Brain pericyte (primary cell): ENCODE measurements around the gene SPTLC3.
A peak's percentile ranks its signal among the peaks of the same experiment; 100 is the strongest.

Experiments used
- DNase-seq: peaks from one replicate; pipeline ENCODE4 v3.0.0-alpha.2; 2012; ENCODE audit warnings: low read depth, low spot score

The SPTLC3 gene

GRCh38 chr20:12984863-12985262 is 23.9 kb upstream of the SPTLC3 start:
- DNase-seq, result no peak

DNA sequence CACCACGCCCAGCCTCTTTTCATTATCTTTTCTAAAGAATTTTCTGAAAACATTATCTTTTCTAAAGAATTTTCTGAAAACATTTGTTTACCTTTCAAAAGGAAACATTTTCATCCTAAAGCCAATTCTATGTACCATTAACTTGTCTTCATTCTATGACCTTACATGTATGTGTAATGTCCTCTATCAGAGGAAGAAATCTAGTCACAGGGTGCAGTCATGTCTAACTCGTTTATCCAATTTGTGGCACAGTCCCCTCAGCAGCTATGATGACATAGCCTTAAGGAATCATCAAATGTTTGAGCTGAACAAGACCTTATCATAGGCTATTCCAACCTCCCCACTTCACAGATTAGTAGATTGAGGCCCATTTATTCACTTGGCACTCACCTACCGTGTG is 21.5 kb upstream of the SPTLC3 start:
- no peak for DNase-seq

- DNase-seq, result no peak
Measured at GRCh38 chr20:12989586-12990115, 19.1 kb upstream of the SPTLC3 start.

- DNase-seq, result no peak
Measured at GRCh38 chr20:12997128-12997655, 11.6 kb upstream of the SPTLC3 start.

DNA sequence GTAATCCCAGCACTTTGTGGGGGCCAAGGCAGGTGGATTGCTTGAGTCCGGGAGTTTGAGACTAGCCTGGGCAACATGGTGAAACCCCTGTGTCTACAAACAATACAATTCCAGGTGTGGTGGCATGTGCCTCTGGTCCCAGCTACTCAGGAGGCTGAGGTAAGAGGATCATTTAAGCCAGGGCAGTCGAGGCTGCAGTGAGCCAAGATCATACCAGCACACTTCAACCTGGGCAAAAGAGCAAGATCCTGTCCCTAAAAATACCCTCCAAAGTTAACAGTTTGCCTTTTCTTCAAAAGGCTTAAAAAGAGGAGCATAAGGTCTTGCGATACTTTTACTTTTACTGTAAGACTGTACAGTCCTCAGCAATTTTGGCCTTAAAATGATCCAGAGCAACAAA is 10.7 kb upstream of the SPTLC3 start:
- DNase-seq, result no peak

DNA sequence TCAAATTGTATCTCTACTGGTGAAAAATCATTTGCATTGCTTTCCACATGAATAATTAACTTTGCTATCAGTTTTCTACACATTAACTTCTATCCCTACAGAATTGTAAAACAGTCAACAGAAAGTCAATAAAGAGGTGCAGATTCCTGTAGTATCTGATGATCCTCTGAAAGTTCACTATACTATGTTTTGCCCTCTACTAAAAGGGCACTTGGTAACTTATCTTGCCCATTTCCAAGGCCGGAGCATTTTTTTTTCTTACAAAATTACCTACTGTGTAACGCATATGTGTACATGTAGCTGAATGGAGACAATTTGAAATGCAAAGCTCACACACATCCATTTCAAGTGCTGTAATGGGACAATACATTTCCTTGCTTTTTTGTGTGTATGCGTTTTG is 9.6 kb upstream of the SPTLC3 start:
- no peak for DNase-seq

DNA sequence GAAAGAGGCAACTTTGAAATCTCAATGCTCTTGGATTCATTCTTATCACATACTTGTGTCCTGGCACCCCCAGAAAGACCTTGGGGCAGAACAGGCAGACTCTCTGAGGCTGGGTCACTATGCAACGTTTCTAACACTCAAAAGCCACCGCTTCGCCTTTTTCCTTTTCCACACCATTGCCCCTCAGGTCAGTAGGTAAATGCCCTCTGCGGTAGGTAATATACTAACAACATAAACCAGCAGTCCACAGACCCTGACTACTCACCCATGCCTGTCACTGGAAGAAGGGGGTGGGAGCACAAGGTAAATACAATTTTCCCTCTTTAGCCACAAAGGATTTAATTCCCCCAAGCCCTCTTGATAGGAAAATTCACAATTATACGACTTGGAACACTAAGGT is 6.5 kb upstream of the SPTLC3 start:
- no peak for DNase-seq

DNA sequence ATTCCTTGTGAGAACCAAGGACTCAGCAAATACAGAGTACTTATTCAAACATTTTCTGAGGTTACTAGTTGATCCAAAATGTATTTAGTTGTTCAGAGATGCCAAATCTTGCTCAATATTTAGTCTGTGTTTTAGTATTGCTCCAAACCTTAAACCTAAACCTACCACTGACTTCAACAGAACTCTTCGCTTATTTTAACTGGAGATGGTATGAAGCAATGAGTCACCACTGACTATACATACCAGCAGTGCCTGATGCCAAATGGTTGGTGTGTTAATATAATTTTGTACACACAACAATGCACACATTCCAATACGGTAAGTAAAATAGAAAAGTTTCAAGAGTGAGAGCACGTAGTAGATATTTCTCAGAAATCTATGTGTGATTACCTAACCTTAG is 1.9 kb upstream of the SPTLC3 start:
- DNase-seq, result peak; percentile 26

DNA sequence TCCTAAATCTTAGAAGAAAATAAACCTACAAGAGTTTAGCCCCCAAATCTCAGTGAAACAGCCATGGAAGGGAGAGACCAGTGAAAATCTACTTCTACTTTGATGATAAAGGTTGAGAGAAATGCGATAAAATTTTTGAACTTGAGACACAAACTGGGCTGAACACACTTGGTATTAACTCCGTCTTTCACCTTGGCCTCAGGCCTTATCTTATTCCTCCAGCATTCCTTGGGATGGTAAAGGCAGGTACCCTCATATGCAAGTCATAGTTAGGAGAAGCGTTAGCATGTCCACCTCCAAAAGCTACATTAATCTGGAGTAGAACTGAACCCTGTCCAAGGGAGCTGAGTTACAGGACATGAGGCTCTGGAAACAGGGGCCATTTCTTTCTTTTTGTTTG is 1.2 kb upstream of the SPTLC3 start:
- DNase-seq, result no peak

DNA sequence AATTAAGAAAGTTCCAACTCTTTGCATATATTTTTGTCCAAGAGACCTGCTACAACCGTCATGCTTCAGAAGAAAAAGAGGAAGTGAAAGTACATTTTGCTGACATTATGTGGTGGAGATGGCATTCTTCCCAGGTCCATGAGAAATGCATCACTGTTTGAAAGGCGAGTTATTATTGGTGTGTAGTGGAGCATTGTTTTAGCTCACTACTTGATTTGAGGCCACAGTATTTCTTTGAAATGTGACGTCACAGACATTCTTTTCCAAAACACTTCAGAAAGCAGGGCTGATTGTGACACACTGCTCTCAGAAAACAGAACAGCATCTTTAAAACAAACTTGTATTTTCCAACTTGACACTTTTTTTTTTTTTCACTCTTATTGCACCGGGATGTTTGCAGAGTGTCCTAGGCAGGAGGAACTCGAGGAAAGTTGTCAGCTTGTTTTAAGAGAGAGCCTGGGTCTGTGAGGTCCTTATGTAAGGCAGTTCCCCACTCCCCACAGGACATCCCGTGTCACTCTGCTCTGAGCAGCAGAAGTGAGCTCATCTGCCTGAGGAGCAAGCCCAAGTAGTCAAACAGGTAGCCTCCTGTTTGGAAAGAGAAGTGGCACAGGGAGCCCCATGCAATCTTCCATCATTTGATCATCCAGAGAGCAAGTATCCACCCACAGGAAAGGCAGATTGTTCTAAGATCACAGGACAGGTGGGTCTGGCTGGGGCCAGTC is 1.1 kb downstream of the SPTLC3 start:
- peak; percentile 57 for DNase-seq

GRCh38 chr20:13012886-13013285 is 4.1 kb downstream of the SPTLC3 start:
- DNase-seq, result no peak

- DNase-seq, result no peak
Measured at GRCh38 chr20:13013411-13013810, 4.6 kb downstream of the SPTLC3 start.

GRCh38 chr20:13017235-13017634 is 8.5 kb downstream of the SPTLC3 start:
- no peak for DNase-seq

DNA sequence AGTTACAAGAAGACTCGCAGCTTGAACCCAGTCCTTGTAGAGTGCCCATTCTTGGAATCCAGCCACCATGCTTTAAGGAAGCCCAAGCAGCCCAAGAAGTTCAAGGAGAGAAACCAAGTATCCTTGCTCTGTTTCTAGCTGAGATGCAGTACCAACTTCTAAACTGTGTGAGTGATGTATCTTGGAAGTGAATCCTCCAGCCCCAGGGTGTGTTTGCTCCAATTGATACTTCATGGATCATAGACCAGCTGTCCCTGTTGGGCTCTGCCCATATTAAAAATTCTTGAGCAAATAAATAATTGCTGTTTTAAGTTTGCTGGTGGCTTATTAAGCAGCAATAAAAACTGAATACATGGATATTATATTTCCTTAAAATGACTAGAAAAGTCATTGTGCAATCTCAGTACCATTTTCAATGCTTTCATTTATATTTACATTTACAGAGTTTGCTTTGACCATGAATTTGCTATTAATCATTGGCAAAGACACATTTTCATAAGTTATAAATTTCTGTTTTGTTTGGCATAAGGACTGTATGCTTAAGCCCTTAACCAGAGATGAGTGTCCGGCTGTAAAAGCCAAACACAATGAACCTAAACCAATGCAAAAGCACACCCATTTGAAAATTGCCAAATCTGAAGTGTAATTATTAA is 9.2 kb downstream of the SPTLC3 start:
- DNase-seq, result no peak

DNA sequence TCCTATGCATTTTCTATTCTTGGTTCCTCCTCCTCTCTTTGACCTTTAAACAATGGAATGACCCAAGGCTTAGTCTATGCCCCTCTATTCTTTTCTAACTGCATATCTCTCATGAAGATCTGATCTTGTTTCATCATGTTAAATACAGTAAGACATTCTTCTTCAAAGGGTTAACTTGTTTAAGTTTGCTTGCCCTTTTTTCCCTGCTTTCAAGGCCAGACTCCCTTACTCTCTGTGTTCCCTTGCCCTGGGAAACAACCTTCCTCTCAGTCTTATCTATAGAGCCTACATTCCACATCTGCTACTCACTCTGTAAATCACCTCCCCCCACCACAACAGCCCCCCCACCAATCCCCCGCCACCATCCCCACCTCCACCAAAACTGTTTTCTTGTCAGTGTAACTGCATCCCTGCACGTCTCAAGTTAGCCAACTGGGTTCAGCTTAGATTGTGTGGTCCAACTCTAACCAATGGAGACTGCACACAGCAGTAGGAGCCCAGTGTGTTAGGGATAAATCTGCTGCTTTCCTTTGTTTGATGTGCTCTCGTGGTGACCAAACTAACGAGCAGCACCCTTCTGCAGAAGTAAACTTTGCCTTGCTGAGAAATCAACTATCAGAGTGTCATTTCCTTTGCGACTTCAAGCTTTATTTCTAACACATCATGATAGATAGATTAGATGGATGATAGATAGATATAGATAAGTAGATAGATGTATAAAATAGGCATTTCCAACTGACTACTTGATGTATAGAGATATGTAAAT is 12.6 kb downstream of the SPTLC3 start:
- DNase-seq, result no peak

- no peak for DNase-seq
Measured at GRCh38 chr20:13022401-13023155, 13.8 kb downstream of the SPTLC3 start.

DNA sequence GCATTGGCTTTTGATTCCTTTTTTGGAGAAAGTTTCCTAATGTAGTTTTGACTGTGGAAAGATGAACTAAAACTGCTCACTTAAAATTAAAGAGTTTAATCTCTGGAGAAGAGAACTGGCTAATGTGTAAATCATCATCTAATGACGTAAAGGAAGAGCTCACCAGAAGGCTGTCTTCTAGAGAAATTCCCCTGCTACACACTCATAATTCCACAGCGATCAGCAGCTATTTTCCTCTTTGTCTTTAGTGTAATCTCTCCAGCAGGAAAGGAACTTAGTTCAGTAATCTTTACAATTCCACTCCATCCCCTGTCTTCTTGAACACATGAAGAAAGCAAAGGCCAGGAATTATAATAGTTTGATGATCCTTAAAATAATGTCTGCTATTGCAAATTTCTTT is 15.8 kb downstream of the SPTLC3 start:
- no peak for DNase-seq

DNA sequence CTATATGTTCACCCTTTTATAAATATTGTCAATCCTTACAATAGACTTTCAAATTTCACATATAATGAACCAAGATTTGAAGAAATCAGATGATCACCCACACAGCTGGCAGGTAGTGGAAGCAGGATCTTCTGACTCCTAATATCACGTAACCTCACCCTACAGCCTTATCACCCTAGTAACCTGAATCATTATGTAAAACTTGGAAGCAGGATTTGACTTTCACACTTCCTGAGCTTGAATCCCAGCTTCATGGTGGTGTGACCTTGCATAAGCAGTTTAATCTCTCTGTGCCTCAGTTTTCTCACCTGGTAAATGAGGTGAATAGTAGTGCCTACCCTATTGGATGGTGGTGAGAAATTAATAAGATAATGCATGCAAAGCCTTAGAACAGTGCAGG is 16.4 kb downstream of the SPTLC3 start:
- no peak for DNase-seq

DNA sequence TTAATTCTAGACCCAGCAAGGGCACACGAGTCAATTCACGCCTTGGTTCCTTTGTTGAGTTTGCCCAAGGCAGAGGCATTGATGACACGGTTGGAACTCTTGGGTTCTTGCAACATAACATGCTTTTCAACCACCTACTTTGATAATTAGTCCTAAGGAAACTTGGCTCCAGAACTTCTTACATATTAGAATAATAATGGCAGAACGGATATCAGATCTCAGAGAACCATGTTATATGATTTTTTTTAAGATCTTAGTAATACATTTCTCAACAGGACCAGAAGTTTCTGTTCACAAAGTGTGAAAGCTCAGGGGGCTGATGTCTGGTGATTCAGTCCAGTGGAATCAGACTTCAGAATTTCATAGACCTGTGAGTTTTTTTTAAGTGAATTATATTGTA is 19.2 kb downstream of the SPTLC3 start:
- no peak for DNase-seq

GRCh38 chr20:13028673-13029072 is 19.9 kb downstream of the SPTLC3 start:
- no peak for DNase-seq

- peak; percentile 75 for DNase-seq
Measured at GRCh38 chr20:13029687-13030375, 21.1 kb downstream of the SPTLC3 start.
